ENCODE measurements around the gene RSBN1L. TPM values are rescaled to one million over a fixed set of nuclear protein-coding genes. Genes with fewer than 3 reads are reported as not detected.
A peak's percentile ranks its signal among the peaks of the same experiment; 100 is the strongest.

RSBN1L gene
- polyA plus RNA-seq, 1 of the 3 experiments (the other 2 are of a cell fraction) = 6.5 TPM

- Histone ChIP-seq H3K9me2 (no peaks in the 10 kb centered on the region), H2AFZ (ENCODE audit: low read depth) (no peak overlapping the region), H3K9me3 (no peaks in the 10 kb centered on the region), H3K36me3 (replicated peaks in 1 of 2; ENCODE audit: control insufficient read depth in 1 of 2, insufficient read depth in 2 of 2, low read length in 1 of 2) (peaks cover 0 to 4% of the 10 kb centered on the region in 2 experiments), H3K27me3 (ENCODE audit: insufficient read depth) (no peaks in the 10 kb centered on the region), H3K79me2 (ENCODE audit: insufficient read depth) (peaks cover 97% of the 10 kb centered on the region), H3K27ac (ENCODE audit: low read depth in 2 of 2, low read length in 1 of 2) (peak overlapping the region in 1 of 2 experiments; percentile 67; a peak in 1 of 4 replicates), H3K4me3 (ENCODE audit: low read depth in 2 of 2, low read length in 1 of 2) (no peak overlapping the region), H3F3A (replicated peaks; ENCODE audit: insufficient read depth) (peaks cover 18% of the 10 kb centered on the region), H3K4me2 (0 out of 2 replicates have a peak overlapping the region, but pooled peaks have one; percentile 41), H4K20me1 (ENCODE audit: insufficient read depth) (peaks cover 29% of the 10 kb centered on the region), H3K9ac (no peak overlapping the region), H3K4me1 (ENCODE audit: control insufficient read depth in 1 of 2, insufficient read depth in 2 of 2, low read depth in 1 of 2, low read length in 1 of 2) (peaks cover 18 to 36% of the 10 kb centered on the region in 2 experiments)
- 79% methylated on average over 3 of the region's 3 CpGs for WGBS (ENCODE audit: low lambda C conversion rate)
- TF ChIP-seq ELF1 (IDR thresholded peaks at IDR 0.05) (no peak), TCF12 (IDR thresholded peaks at IDR 0.05) (0 out of 2 replicates have a peak, but pooled peaks have one; percentile 14), FOSL2 (IDR thresholded peaks at IDR 0.05; ENCODE audit: borderline replicate concordance, low read depth) (peak; percentile 5; the same call in 1 of the 2 replicates)
- ChIA-PET POLR2A (no interaction called here), CTCF (interaction anchor here (0.7 to 2.8 kb wide), 6 partner anchors 11 to 34 kb away, joined by 3 to 9 read pairs (median 4); partner anchors contain the start of gene RSBN1L)
- DNase-seq = no peak
These were observed 33.5 kb downstream of the RSBN1L start for GRCh38 chr7:77729574-77730348.

GRCh38 chr7:77731716-77732115 is 35.5 kb downstream of the RSBN1L start:
- POLR2A ChIA-PET = no interaction called here
- peaks cover 95% of the 10 kb centered on the region for H3K79me2 ChIP-seq (ENCODE audit: insufficient read depth)
- H3K27ac ChIP-seq (ENCODE audit: low read depth in 2 of 2, low read length in 1 of 2) = no peak overlapping the region
- CTCF ChIA-PET = interaction anchor here (0.6 to 0.7 kb wide), 2 partner anchors 80 to 665 kb away, joined by 3 read pairs; no protein-coding TSS in a partner anchor
- TF ChIP-seq PBX3 (IDR thresholded peaks at IDR 0.05) (no peak), TAF1 (IDR thresholded peaks at IDR 0.05; ENCODE audit: borderline replicate concordance, low read depth, low read length) (no peak), SMC3 (IDR thresholded peaks at IDR 0.05; ENCODE audit: low read depth, low read length) (no peak), CHD2 (IDR thresholded peaks at IDR 0.05; ENCODE audit: low read length, partially characterized antibody) (no peak), FOXJ3 (CRISPR knock-in tag; IDR thresholded peaks at IDR 0.05) (no peak), FOSL2 (IDR thresholded peaks at IDR 0.05; ENCODE audit: borderline replicate concordance, low read depth) (no peak), YY1 (IDR thresholded peaks at IDR 0.05; ENCODE audit: low read depth) (no peak), RCOR1 (IDR thresholded peaks at IDR 0.05; ENCODE audit: low read length) (0 out of 2 replicates have a peak, but pooled peaks have one; percentile 8), GATA2 (CRISPR knock-in tag; IDR thresholded peaks at IDR 0.05) (peak; percentile 52; the same call in 1 of the 2 replicates)
- TF ChIP-seq, protein P1, sequence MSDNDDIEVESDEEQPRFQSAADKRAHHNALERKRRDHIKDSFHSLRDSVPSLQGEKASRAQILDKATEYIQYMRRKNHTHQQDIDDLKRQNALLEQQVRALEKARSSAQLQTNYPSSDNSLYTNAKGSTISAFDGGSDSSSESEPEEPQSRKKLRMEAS (IDR thresholded peaks at IDR 0.05; ENCODE audit: low read depth) = no peak
- TF ChIP-seq, protein P2, sequence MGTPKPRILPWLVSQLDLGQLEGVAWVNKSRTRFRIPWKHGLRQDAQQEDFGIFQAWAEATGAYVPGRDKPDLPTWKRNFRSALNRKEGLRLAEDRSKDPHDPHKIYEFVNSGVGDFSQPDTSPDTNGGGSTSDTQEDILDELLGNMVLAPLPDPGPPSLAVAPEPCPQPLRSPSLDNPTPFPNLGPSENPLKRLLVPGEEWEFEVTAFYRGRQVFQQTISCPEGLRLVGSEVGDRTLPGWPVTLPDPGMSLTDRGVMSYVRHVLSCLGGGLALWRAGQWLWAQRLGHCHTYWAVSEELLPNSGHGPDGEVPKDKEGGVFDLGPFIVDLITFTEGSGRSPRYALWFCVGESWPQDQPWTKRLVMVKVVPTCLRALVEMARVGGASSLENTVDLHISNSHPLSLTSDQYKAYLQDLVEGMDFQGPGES (IDR thresholded peaks at IDR 0.05; ENCODE audit: low read depth, low read length) = no peak
- TF ChIP-seq, protein P3, sequence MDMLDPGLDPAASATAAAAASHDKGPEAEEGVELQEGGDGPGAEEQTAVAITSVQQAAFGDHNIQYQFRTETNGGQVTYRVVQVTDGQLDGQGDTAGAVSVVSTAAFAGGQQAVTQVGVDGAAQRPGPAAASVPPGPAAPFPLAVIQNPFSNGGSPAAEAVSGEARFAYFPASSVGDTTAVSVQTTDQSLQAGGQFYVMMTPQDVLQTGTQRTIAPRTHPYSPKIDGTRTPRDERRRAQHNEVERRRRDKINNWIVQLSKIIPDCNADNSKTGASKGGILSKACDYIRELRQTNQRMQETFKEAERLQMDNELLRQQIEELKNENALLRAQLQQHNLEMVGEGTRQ (IDR thresholded peaks at IDR 0.05; ENCODE audit: borderline replicate concordance, low read depth, low read length) = no peak
- H3K4me1 ChIP-seq (ENCODE audit: control insufficient read depth in 1 of 2, insufficient read depth in 2 of 2, low read depth in 1 of 2, low read length in 1 of 2) = peaks cover 18 to 45% of the 10 kb centered on the region in 2 experiments
- no peak overlapping the region for H2AFZ ChIP-seq (ENCODE audit: low read depth)
- H3F3A ChIP-seq (replicated peaks; ENCODE audit: insufficient read depth) = peaks cover 27% of the 10 kb centered on the region
- no peaks in the 10 kb centered on the region for H3K9me2 ChIP-seq
- WGBS (ENCODE audit: low lambda C conversion rate) = 64% methylated on average over 1 of the region's 1 CpG
- peaks cover 39% of the 10 kb centered on the region for H4K20me1 ChIP-seq (ENCODE audit: insufficient read depth)
- no peaks in the 10 kb centered on the region for H3K9me3 ChIP-seq
- no peak overlapping the region for H3K9ac ChIP-seq
- H3K4me2 ChIP-seq = no peak overlapping the region
- no peaks in the 10 kb centered on the region for H3K27me3 ChIP-seq (ENCODE audit: insufficient read depth)
- no peak overlapping the region for H3K4me3 ChIP-seq (ENCODE audit: low read depth in 2 of 2, low read length in 1 of 2)
- no peak for DNase-seq
- H3K36me3 ChIP-seq (replicated peaks in 1 of 2; ENCODE audit: control insufficient read depth in 1 of 2, insufficient read depth in 2 of 2, low read length in 1 of 2) = peaks cover 0 to 4% of the 10 kb centered on the region in 2 experiments
